Neuronal stem cell (in vitro differentiated cells): ENCODE results near the gene GRAMD4.
A peak's percentile ranks its signal among the peaks of the same experiment; 100 is the strongest.

Experiments used
- DNase-seq: peaks from one replicate; pipeline ENCODE4 v3.0.0-alpha.2; 2013; ENCODE audit warnings: low spot score
- H2AFZ ChIP-seq: one replicate; pipeline ENCODE4 v1.6.1; 2013; ENCODE audit warnings: mild to moderate bottlenecking, low read length, inconsistent platforms
- H2AK5ac ChIP-seq: 2 replicates; pipeline ENCODE4 v1.6.1; 2013; ENCODE audit warnings: low read depth, mild to moderate bottlenecking, inconsistent platforms, low read length, moderate library complexity, mixed read lengths
- H2BK120ac ChIP-seq: 2 replicates; pipeline ENCODE4 v1.6.1; 2013; ENCODE audit warnings: low read depth, mild to moderate bottlenecking, inconsistent platforms, low read length, moderate library complexity, mixed read lengths
- H2BK12ac ChIP-seq: one replicate; pipeline ENCODE4 v1.6.1; 2013; ENCODE audit warnings: low read length, inconsistent platforms
- H2BK15ac ChIP-seq: 2 replicates; pipeline ENCODE4 v1.6.1; 2013; ENCODE audit warnings: mild to moderate bottlenecking, low read length, inconsistent platforms, mixed read lengths
- H2BK5ac ChIP-seq: one replicate; pipeline ENCODE4 v1.6.1; 2013; ENCODE audit warnings: inconsistent platforms, mild to moderate bottlenecking, low read length, moderate library complexity
- H3K14ac ChIP-seq: one replicate; pipeline ENCODE4 v1.6.1; 2013; ENCODE audit warnings: low read length, inconsistent platforms
- H3K18ac ChIP-seq: 2 replicates; pipeline ENCODE4 v1.6.1; 2013; ENCODE audit warnings: low read length, inconsistent platforms
- H3K23ac ChIP-seq: 2 replicates; pipeline ENCODE4 v1.6.1; 2013; ENCODE audit warnings: low read depth, mild to moderate bottlenecking, mixed read lengths, low read length, inconsistent platforms; ENCODE audit not compliant: poor library complexity
- H3K27ac ChIP-seq: replicated peaks from 3 replicates; pipeline ENCODE4 v1.5.1; 2013; ENCODE audit warnings: low read length, inconsistent platforms
- H3K27me3 ChIP-seq, 3 experiments: 2 replicates each; pipeline ENCODE4 v1.6.1; 2013; ENCODE audit warnings: low read length in 3 of 3, mild to moderate bottlenecking in 2 of 3, inconsistent platforms in 1 of 3, low read depth in 1 of 3, mixed read lengths in 1 of 3, moderate library complexity in 1 of 3; ENCODE audit not compliant: control insufficient read depth in 3 of 3, insufficient read depth in 3 of 3
- H3K36me3 ChIP-seq, 2 donors: replicated peaks in 1 of 2; 2 replicates each; pipeline ENCODE4 v1.6.1; 2013; ENCODE audit warnings: low read length in 2 of 2; ENCODE audit not compliant: control insufficient read depth in 2 of 2, insufficient read depth in 2 of 2
- H3K4ac ChIP-seq: 2 replicates; pipeline ENCODE4 v1.6.1; 2013; ENCODE audit warnings: inconsistent platforms, mild to moderate bottlenecking, low read length, moderate library complexity
- H3K4me1 ChIP-seq, 2 donors: 1 replicate in 1 of 2; 2 replicates in 1 of 2; pipeline ENCODE4 v1.6.1; 2013; ENCODE audit warnings: low read length in 2 of 2, low read depth in 1 of 2; ENCODE audit not compliant: control insufficient read depth in 2 of 2, insufficient read depth in 1 of 2
- H3K4me2 ChIP-seq: one replicate; pipeline ENCODE4 v1.6.1; 2013; ENCODE audit warnings: mild to moderate bottlenecking, low read length, inconsistent platforms; ENCODE audit not compliant: insufficient read depth, poor library complexity, severe bottlenecking
- H3K4me3 ChIP-seq, 2 donors: 2 replicates each; pipeline ENCODE4 v1.5.1; 2013; ENCODE audit warnings: low read length in 2 of 2, mild to moderate bottlenecking in 2 of 2, inconsistent platforms in 1 of 2, moderate library complexity in 1 of 2
- H3K79me1 ChIP-seq: one replicate; pipeline ENCODE4 v1.6.1; 2013; ENCODE audit warnings: low read depth, mild to moderate bottlenecking, inconsistent platforms, low read length, moderate library complexity
- H3K9ac ChIP-seq: one replicate; pipeline ENCODE4 v1.6.1; 2013; ENCODE audit warnings: mild to moderate bottlenecking, low read depth, low read length, inconsistent platforms; ENCODE audit not compliant: poor library complexity
- H3K9me3 ChIP-seq, 2 donors: replicated peaks in 1 of 2; 2 replicates each; pipeline versions ENCODE3 to v1.6.1; 2013; ENCODE audit warnings: low read length in 2 of 2, mild to moderate bottlenecking in 2 of 2, inconsistent platforms in 1 of 2, low read depth in 1 of 2, mixed read lengths in 1 of 2, moderate library complexity in 1 of 2; ENCODE audit not compliant: control insufficient read depth in 2 of 2, insufficient read depth in 1 of 2
- H4K8ac ChIP-seq: one replicate; pipeline ENCODE4 v1.6.1; 2013; ENCODE audit warnings: low read depth, mild to moderate bottlenecking, inconsistent platforms, low read length, moderate library complexity
- H4K91ac ChIP-seq: one replicate; pipeline ENCODE4 v1.6.1; 2013; ENCODE audit warnings: low read length, low read depth, mild to moderate bottlenecking, inconsistent platforms; ENCODE audit not compliant: poor library complexity
- whole genome bisulfite sequencing, 2 donors: extraction: QIAGEN DNeasy Blood & Tissue Kit; methylation state at CpG; one replicate each; pipeline ENCODE4 v1.1.7; 2013; ENCODE audit warnings: missing lambda C conversion rate in 2 of 2, mixed read lengths in 1 of 2; ENCODE audit not compliant: insufficient read length in 2 of 2, insufficient replicate concordance in 1 of 2; ENCODE audit errors: extremely low coverage in 2 of 2; 5-methylcytosine and 5-hydroxymethylcytosine counted together

The GRAMD4 gene

GRCh38 chr22:46578251-46578823, 41.8 kb upstream of the GRAMD4 start:
- Histone ChIP-seq H3K27ac (no peak overlapping the region), H3K4ac (no peak overlapping the region), H3K9me3 (peaks cover 0 to 2% of the 10 kb centered on the region in 2 donors), H3K27me3 (peaks cover 0 to 27% (median 18%) of the 10 kb centered on the region in 3 experiments), H2AK5ac (peak overlapping the region; percentile 89), H2BK5ac (peak overlapping the region; percentile 88), H3K4me2 (peak overlapping the region; percentile 84), H3K23ac (peak overlapping the region; percentile 50), H3K9ac (peak overlapping the region; percentile 50), H3K4me3 (peak overlapping the region; percentile 73 to 84), H2BK12ac (peak overlapping the region; percentile 34), H3K18ac (peak overlapping the region; percentile 52), H3K36me3 (no peaks in the 10 kb centered on the region), H4K8ac (no peak overlapping the region), H2AFZ (no peak overlapping the region), H2BK15ac (peak overlapping the region; percentile 49), H3K4me1 (peaks cover 17 to 29% of the 10 kb centered on the region in 2 donors), H2BK120ac (no peak overlapping the region), H3K79me1 (peaks cover 7% of the 10 kb centered on the region), H4K91ac (no peak overlapping the region), H3K14ac (no peak overlapping the region)
- no CpG with 5 or more reads among the region's 9 CpGs for WGBS, 2 donors
- no peak for DNase-seq

- no peak overlapping the region for H4K91ac ChIP-seq
- no peak overlapping the region for H2BK120ac ChIP-seq
- H3K4me2 ChIP-seq = no peak overlapping the region
- no CpG with 5 or more reads among the region's 15 CpGs for WGBS, 2 donors
- peak overlapping the region; percentile 89 for H2AK5ac ChIP-seq
- no peak for DNase-seq
- H2BK12ac ChIP-seq = peak overlapping the region; percentile 34
- H2BK15ac ChIP-seq = no peak overlapping the region
- H3K18ac ChIP-seq = peak overlapping the region; percentile 52
- no peak overlapping the region for H3K4ac ChIP-seq
- no peak overlapping the region for H3K14ac ChIP-seq
- peak overlapping the region; percentile 88 for H2BK5ac ChIP-seq
- no peak overlapping the region for H3K27ac ChIP-seq
- peaks cover 17 to 32% of the 10 kb centered on the region in 2 donors for H3K4me1 ChIP-seq
- peaks cover 0 to 2% of the 10 kb centered on the region in 2 donors for H3K9me3 ChIP-seq
- no peaks in the 10 kb centered on the region for H3K36me3 ChIP-seq
- H2AFZ ChIP-seq = no peak overlapping the region
- H4K8ac ChIP-seq = no peak overlapping the region
- peaks cover 0 to 32% (median 16%) of the 10 kb centered on the region in 3 experiments for H3K27me3 ChIP-seq
- H3K79me1 ChIP-seq = peaks cover 8% of the 10 kb centered on the region
- peak overlapping the region in 1 of 2 donors; percentile 73 for H3K4me3 ChIP-seq
- peak overlapping the region; percentile 50 for H3K23ac ChIP-seq
- H3K9ac ChIP-seq = no peak overlapping the region
Measured at GRCh38 chr22:46578824-46579561, 41.2 kb upstream of the GRAMD4 start.

GRCh38 chr22:46579751-46580449, 40.3 kb upstream of the GRAMD4 start:
- Histone ChIP-seq H3K18ac (peak overlapping the region; percentile 32), H3K4ac (no peak overlapping the region), H3K36me3 (no peaks in the 10 kb centered on the region), H3K14ac (no peak overlapping the region), H2AFZ (no peak overlapping the region), H4K91ac (no peak overlapping the region), H3K9ac (peak overlapping the region; percentile 51), H2BK15ac (no peak overlapping the region), H2AK5ac (peak overlapping the region; percentile 10), H3K4me2 (no peak overlapping the region), H2BK120ac (no peak overlapping the region), H3K4me1 (peaks cover 25 to 40% of the 10 kb centered on the region in 2 donors), H2BK5ac (no peak overlapping the region), H3K27me3 (peaks cover 0 to 38% (median 7%) of the 10 kb centered on the region in 3 experiments), H3K79me1 (peaks cover 8% of the 10 kb centered on the region), H2BK12ac (no peak overlapping the region), H3K23ac (no peak overlapping the region), H3K4me3 (no peak overlapping the region), H4K8ac (no peak overlapping the region), H3K27ac (no peak overlapping the region), H3K9me3 (peaks cover 0 to 2% of the 10 kb centered on the region in 2 donors)
- WGBS, 2 donors = no CpG with 5 or more reads among the region's 14 CpGs
- DNase-seq = no peak
